Ovary (tissue), 9 donors: ENCODE data around the gene FRA10AC1. TPM values are rescaled to one million over a fixed set of nuclear protein-coding genes. Genes with fewer than 3 reads are reported as not detected.

Experiments used
- DNase-seq, 5 donors: peaks; one replicate each; pipeline ENCODE4 v3.0.0-alpha.2; 2019 to 2020
- H3K27ac ChIP-seq, 2 donors: fragments of 200-600 bp; one replicate each; pipeline versions ENCODE4 v1.5.1 to v1.8.0; 2019 to 2022
- H3K27me3 ChIP-seq: fragments of 200-600 bp; one replicate; pipeline ENCODE4 v1.8.0; 2022
- H3K36me3 ChIP-seq: fragments of 200-600 bp; sonication (generic); one replicate; pipeline ENCODE4 v1.5.1; 2019
- H3K4me1 ChIP-seq: one replicate; pipeline ENCODE4 v1.8.1; 2013; ENCODE audit warnings: mild to moderate bottlenecking, moderate library complexity; ENCODE audit not compliant: insufficient read depth
- H3K4me3 ChIP-seq: fragments of 200-600 bp; sonication (generic); one replicate; pipeline ENCODE4 v1.5.1; 2017
- H3K9me3 ChIP-seq, 2 donors: fragments of 200-600 bp in 1 of 2; sonication (generic) in 1 of 2; one replicate each; pipeline versions ENCODE4 v1.5.1 to v1.8.1; 2013 to 2019; ENCODE audit warnings: mild to moderate bottlenecking in 1 of 2, moderate library complexity in 1 of 2
- EP300 ChIP-seq: sonication (generic); formaldehyde crosslinking; IDR thresholded peaks from one replicate; pipeline ENCODE4 v1.6.1; 2017; ENCODE audit warnings: antibody characterized with exemption
- POLR2A ChIP-seq: fragments of 450-650 bp; IDR thresholded peaks from one replicate; pipeline ENCODE4 v1.6.1; 2017; ENCODE audit warnings: antibody characterized with exemption, mild to moderate bottlenecking, moderate library complexity
- whole genome bisulfite sequencing, 3 donors: extraction: QIAGEN DNeasy Blood & Tissue Kit in 1 of 3; methylation state at CpG; one replicate each; pipeline versions ENCODE4 v1.1.5 to v1.1.7; 2013 to 2017; 5-methylcytosine and 5-hydroxymethylcytosine counted together
- intact Hi-C, 4 donors: fragments of 100-400 bp; cut with DNase I; formaldehyde crosslinking; loops; one replicate each; pipeline versions ENCODE4 v1.11.0 to v1.15.1; 2022 to 2023
- polyA plus RNA-seq, 2 donors: library from polyadenylated mRNA; stranded (reverse); fragments of 200-250 nt in 1 of 2; fragments of 350-450 nt in 1 of 2; fragmentation: Illumina TruSeq in 1 of 2; extraction: RNeasy Lipid Tissue Mini Kit (QIAGEN cat#74804) in 1 of 2; gene quantifications; one replicate each; pipeline ENCODE4 v1.2.3, GENCODE V29; 2013 to 2014
- total RNA-seq, 7 donors: library from RNA; depleted of rRNA in 2 of 7; stranded (reverse); fragments of >200 nt in 2 of 7; fragmentation: NEBNext Ultra II Directional in 3 of 7; extraction: Animal tissue kit (Norgen Biotek cat#: 25700) in 3 of 7; gene quantifications; one replicate each; pipeline versions ENCODE4 v1.1.0 to v1.2.4, GENCODE V29; 2016 to 2023
- TF ChIP-seq, protein P1 (sequence below), 3 donors: fragments of 450-650 bp in 2 of 3; fragments of 200-600 bp in 1 of 3; IDR thresholded peaks; one replicate each; pipeline versions ENCODE4 v1.5.1 to v1.8.0; 2016 to 2022; ENCODE audit warnings: antibody characterized with exemption in 3 of 3, mild to moderate bottlenecking in 1 of 3
- donor health status: DM: no; HTN: no; CAD: no; lungs with moderate emphysema.
- donor health status: DM: no; HTN: no; CAD: no.
- donor health status: Bipolar disorder and iron deficiency.
- donor health status: DM: yes; HTN: yes; CAD: no.
- donor health status: DM: no; HTN: no; CAD: no.
- donor health status: DM: yes; HTN: yes; CAD: no.

Gene FRA10AC1
- total and polyA plus RNA-seq, 9 donors = 12.2 to 25.8 (median 23.0) TPM

DNA sequence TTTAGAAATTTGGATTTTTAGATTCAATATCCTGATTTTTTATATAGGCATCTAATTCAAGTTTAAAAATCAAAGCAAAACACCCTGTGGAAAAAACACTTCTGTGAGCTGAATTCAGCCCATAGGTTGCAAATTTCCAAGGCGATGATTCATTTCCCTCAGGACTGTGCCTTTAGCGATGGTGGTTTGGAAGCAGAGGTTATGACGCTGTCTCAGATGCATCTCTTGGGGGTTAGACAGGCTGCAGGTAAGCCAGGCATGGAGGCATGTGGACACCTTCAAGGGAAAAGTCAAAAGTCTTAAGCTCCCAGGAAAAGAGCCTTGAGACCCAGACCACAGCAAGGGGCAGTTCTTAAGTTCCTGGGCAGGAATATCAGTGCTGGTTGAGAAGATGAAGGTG, 9.5 kb upstream of the FRA10AC1 start:
- H3K9me3 ChIP-seq = no peaks in the 10 kb centered on the region
- H3K4me3 ChIP-seq = no peak overlapping the region
- H3K4me1 ChIP-seq = no peaks in the 10 kb centered on the region
- no peaks in the 10 kb centered on the region for H3K27me3 ChIP-seq
- H3K27ac ChIP-seq = no peak overlapping the region
- TF ChIP-seq POLR2A (no peak), EP300 (no peak)
- TF ChIP-seq, protein P1, sequence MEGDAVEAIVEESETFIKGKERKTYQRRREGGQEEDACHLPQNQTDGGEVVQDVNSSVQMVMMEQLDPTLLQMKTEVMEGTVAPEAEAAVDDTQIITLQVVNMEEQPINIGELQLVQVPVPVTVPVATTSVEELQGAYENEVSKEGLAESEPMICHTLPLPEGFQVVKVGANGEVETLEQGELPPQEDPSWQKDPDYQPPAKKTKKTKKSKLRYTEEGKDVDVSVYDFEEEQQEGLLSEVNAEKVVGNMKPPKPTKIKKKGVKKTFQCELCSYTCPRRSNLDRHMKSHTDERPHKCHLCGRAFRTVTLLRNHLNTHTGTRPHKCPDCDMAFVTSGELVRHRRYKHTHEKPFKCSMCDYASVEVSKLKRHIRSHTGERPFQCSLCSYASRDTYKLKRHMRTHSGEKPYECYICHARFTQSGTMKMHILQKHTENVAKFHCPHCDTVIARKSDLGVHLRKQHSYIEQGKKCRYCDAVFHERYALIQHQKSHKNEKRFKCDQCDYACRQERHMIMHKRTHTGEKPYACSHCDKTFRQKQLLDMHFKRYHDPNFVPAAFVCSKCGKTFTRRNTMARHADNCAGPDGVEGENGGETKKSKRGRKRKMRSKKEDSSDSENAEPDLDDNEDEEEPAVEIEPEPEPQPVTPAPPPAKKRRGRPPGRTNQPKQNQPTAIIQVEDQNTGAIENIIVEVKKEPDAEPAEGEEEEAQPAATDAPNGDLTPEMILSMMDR (IDR thresholded peaks at IDR 0.05) = no peak
- no peaks in the 10 kb centered on the region for H3K36me3 ChIP-seq
- no peak for DNase-seq
- 60 to 88% (median 63%) methylated on average over 3 of the region's 3 CpGs for WGBS, 3 donors
- intact Hi-C loops = no loop called here

GRCh38 chr10:93710333-93710909, 8.0 kb upstream of the FRA10AC1 start:
- no peaks in the 10 kb centered on the region for H3K36me3 ChIP-seq
- 52 to 65% (median 61%) methylated on average over 5 of the region's 5 CpGs for WGBS, 3 donors
- no peak overlapping the region for H3K4me3 ChIP-seq
- no peak for TF ChIP-seq POLR2A
- no peak for TF ChIP-seq EP300
- TF ChIP-seq, protein P1 (IDR thresholded peaks at IDR 0.05) = no peak
- intact Hi-C loops = no loop called here
- H3K9me3 ChIP-seq = no peaks in the 10 kb centered on the region
- DNase-seq = no peak
- no peaks in the 10 kb centered on the region for H3K27me3 ChIP-seq
- H3K27ac ChIP-seq = no peak overlapping the region
- no peaks in the 10 kb centered on the region for H3K4me1 ChIP-seq

GRCh38 chr10:93707623-93708022, 5.2 kb upstream of the FRA10AC1 start:
- intact Hi-C loops = no loop called here
- Histone ChIP-seq H3K4me3 (no peak overlapping the region), H3K36me3 (no peaks in the 10 kb centered on the region), H3K27ac (no peak overlapping the region), H3K4me1 (no peaks in the 10 kb centered on the region), H3K9me3 (no peaks in the 10 kb centered on the region), H3K27me3 (no peaks in the 10 kb centered on the region)
- no peak for DNase-seq
- TF ChIP-seq POLR2A (no peak), EP300 (no peak)
- TF ChIP-seq, protein P1 (IDR thresholded peaks at IDR 0.05) = no peak

GRCh38 chr10:93704451-93704850, 2.1 kb upstream of the FRA10AC1 start:
- 95 to 96% (median 96%) methylated on average over 5 of the region's 5 CpGs for WGBS, 3 donors
- no peak overlapping the region for H3K4me3 ChIP-seq
- peaks cover 3% of the 10 kb centered on the region for H3K4me1 ChIP-seq
- intact Hi-C loops = no loop called here
- no peaks in the 10 kb centered on the region for H3K27me3 ChIP-seq
- no peaks in the 10 kb centered on the region for H3K36me3 ChIP-seq
- no peak for DNase-seq
- TF ChIP-seq POLR2A (no peak), EP300 (no peak)
- TF ChIP-seq, protein P1 (IDR thresholded peaks at IDR 0.05) = no peak
- no peak overlapping the region for H3K27ac ChIP-seq
- no peaks in the 10 kb centered on the region for H3K9me3 ChIP-seq
